Measurements from ENCODE around the gene PGGHG. TPM values are rescaled to one million over a fixed set of nuclear protein-coding genes. Genes with fewer than 3 reads are reported as not detected.

Gene PGGHG
- total and polyA plus RNA-seq, 10 of the 15 experiments (the other 5 are each of a cell fraction or from before 2014, with no cell fraction given) = 0.10 to 8.3 (median 1.8) TPM

- in situ Hi-C loops (cut with MboI) = no loop called here
- peak; percentile 35; the same call in 1 of the 2 replicates for TF ChIP-seq IRF5 (IDR thresholded peaks at IDR 0.05; ENCODE audit: borderline replicate concordance)
- no peak for TF ChIP-seq GABPA (IDR thresholded peaks at IDR 0.05; ENCODE audit: low read depth)
- no peak for TF ChIP-seq ZZZ3 (IDR thresholded peaks at IDR 0.05; ENCODE audit: control insufficient read depth, insufficient read length, low read depth)
- TF ChIP-seq ESRRA (IDR thresholded peaks at IDR 0.05; ENCODE audit: low read length) = peak; percentile 64; the same call in 1 of the 2 replicates
- TF ChIP-seq RELB (IDR thresholded peaks at IDR 0.05; ENCODE audit: low read depth) = peak; percentile 71
- TF ChIP-seq BACH1 (IDR thresholded peaks at IDR 0.05; ENCODE audit: borderline replicate concordance) = no peak; the same call in 1 of the 2 replicates
- no peak for TF ChIP-seq TBL1XR1 (IDR thresholded peaks at IDR 0.05; ENCODE audit: low read depth, low read length)
- TF ChIP-seq SP1 (IDR thresholded peaks at IDR 0.05; ENCODE audit: low read depth, low read length) = peak; percentile 32
- TF ChIP-seq FOS (IDR thresholded peaks at IDR 0.05; ENCODE audit: borderline replicate concordance, extremely low read depth, insufficient read length) = no peak
- TF ChIP-seq SPI1 (IDR thresholded peaks at IDR 0.05; ENCODE audit: borderline replicate concordance, insufficient read depth, low read depth, low read length) = peak; percentile 94
- peak; percentile 37; the same call in 1 of the 2 replicates for TF ChIP-seq MTA3 (IDR thresholded peaks at IDR 0.05; ENCODE audit: borderline replicate concordance, low read length)
- TF ChIP-seq ELK1 (IDR thresholded peaks at IDR 0.05; ENCODE audit: low read depth, low read length) = no peak
- TF ChIP-seq BHLHE40 (IDR thresholded peaks at IDR 0.05; ENCODE audit: borderline replicate concordance in 1 of 2, low read depth in 2 of 2, low read length in 1 of 2) = no peak
- TF ChIP-seq ASH2L (IDR thresholded peaks at IDR 0.05; ENCODE audit: borderline replicate concordance, low read depth) = no peak
- TF ChIP-seq ATF7 (IDR thresholded peaks at IDR 0.05; ENCODE audit: low read depth) = 0 out of 2 replicates have a peak, but pooled peaks have one; percentile 23
- peak; percentile 26 for TF ChIP-seq MEF2B (IDR thresholded peaks at IDR 0.05; ENCODE audit: partially characterized antibody, poor library complexity, severe bottlenecking)
These were observed 31.8 kb upstream of the PGGHG start for GRCh38 chr11:256952-257737.

More at GRCh38 chr11:256952-257737, 31.8 kb upstream of the PGGHG start:
- 0 out of 2 replicates have a peak overlapping the region, but pooled peaks have one; percentile 12 for H3K27ac ChIP-seq (ENCODE audit: control insufficient read depth, insufficient read depth)
- H3K36me3 ChIP-seq (ENCODE audit: control insufficient read depth in 2 of 2, insufficient read depth in 2 of 2, low read length in 1 of 2) = peaks cover 0 to 10% of the 10 kb centered on the region in 2 experiments; a peak in 3 of 4 replicates
- 29% methylated on average over 13 of the region's 14 CpGs for WGBS (ENCODE audit: insufficient coverage, insufficient replicate concordance, low lambda C conversion rate, missing lambda C conversion rate)
- no peak overlapping the region for H3K9ac ChIP-seq (ENCODE audit: control insufficient read depth, insufficient read depth, low read length)
- H3K4me2 ChIP-seq (ENCODE audit: control insufficient read depth, insufficient read depth) = peak overlapping the region; percentile 54
- H3K9me3 ChIP-seq (replicated peaks; ENCODE audit: control insufficient read depth, insufficient read depth, low read length) = peaks cover 2% of the 10 kb centered on the region; the same call in 2 of the 3 replicates
- no TSS peak for BruUV-seq (replicated peaks)
- ChIA-PET SMC1A (ENCODE audit: uncharacterized antibody, unreplicated experiment) (interaction anchor here (1.0 to 1.1 kb wide), 3 partner anchors 10 to 105 kb away, joined by 3 to 4 read pairs (median 3); no protein-coding TSS in a partner anchor), RAD21 (ENCODE audit: unreplicated experiment) (interaction anchor here (0.7 to 1.3 kb wide), 3 partner anchors 8 to 73 kb away, joined by 3 to 4 read pairs (median 3); no protein-coding TSS in a partner anchor), POLR2A (interaction anchor here (0.5 to 1.3 kb wide), 5 partner anchors 9 to 518 kb away, joined by 3 read pairs; no protein-coding TSS in a partner anchor), CTCF (interaction anchor here (0.7 to 1.8 kb wide), 6 partner anchors 9 to 53 kb away, joined by 3 to 6 read pairs (median 4); partner anchors contain the start of genes BET1L, PSMD13, RIC8A and SIRT3)
- ATAC-seq (peak; percentile 78), FAIRE-seq (peak; percentile 18), DNase-seq (ENCODE audit: low read depth, low spot score) (no peak)
- no peaks in the 10 kb centered on the region for H4K20me1 ChIP-seq (ENCODE audit: control insufficient read depth, insufficient read depth)
- peak overlapping the region; percentile 10; the same call in 1 of the 2 replicates for H2AFZ ChIP-seq (ENCODE audit: control insufficient read depth, low read depth, low read length)
- H3K4me1 ChIP-seq (ENCODE audit: control insufficient read depth, insufficient read depth, low read length) = peaks cover 13% of the 10 kb centered on the region
- intact Hi-C loops (cut with micrococcal nuclease; ENCODE audit: unreplicated experiment) = no loop called here
- no peak overlapping the region for H3K4me3 ChIP-seq
- H3K79me2 ChIP-seq (ENCODE audit: control insufficient read depth, insufficient read depth, low read length) = no peaks in the 10 kb centered on the region
- no peaks in the 10 kb centered on the region for H3K27me3 ChIP-seq (replicated peaks in 1 of 2; ENCODE audit: control insufficient read depth in 2 of 2, insufficient read depth in 2 of 2, low read length in 1 of 2)

All from GM12878 (cell line).